ENCODE measurements around the gene MBD3L2. TPM values are rescaled to one million over a fixed set of nuclear protein-coding genes. Genes with fewer than 3 reads are reported as not detected.

MBD3L2 gene
- total RNA-seq, 4 donors from 2014 or later: not detected

- Histone ChIP-seq H3K4me3 (no peak overlapping the region), H3K27ac (no peak overlapping the region), H3K27me3 (no peaks in the 10 kb centered on the region), H3K4me1 (no peaks in the 10 kb centered on the region), H3K9me3 (peaks cover 0 to 71% (median 14%) of the 10 kb centered on the region in 3 donors), H3K36me3 (peaks cover 31 to 100% of the 10 kb centered on the region in 2 donors)
- TF ChIP-seq POLR2AphosphoS5 (IDR thresholded peaks at IDR 0.05): no peak
- TF ChIP-seq POLR2A (IDR thresholded peaks at IDR 0.05): no peak
- TF ChIP-seq EP300 (IDR thresholded peaks at IDR 0.05): no peak
- no peak for TF ChIP-seq CTCF (IDR thresholded peaks at IDR 0.05)
- WGBS, 2 donors (ENCODE audit: low coverage in 1 of 2): 94 to 100% methylated on average over 2 of the region's 6 CpGs
- no peak for ATAC-seq
Observed at GRCh38 chr19:7076151-7076550, 27.0 kb downstream of the MBD3L2 start.

GRCh38 chr19:7078008-7078407 is 28.9 kb downstream of the MBD3L2 start:
- no peak overlapping the region for H3K27ac ChIP-seq
- peaks cover 7 to 90% (median 17%) of the 10 kb centered on the region in 3 donors for H3K9me3 ChIP-seq
- no peak for TF ChIP-seq CTCF (IDR thresholded peaks at IDR 0.05)
- no peak for TF ChIP-seq POLR2AphosphoS5 (IDR thresholded peaks at IDR 0.05)
- no peak for TF ChIP-seq EP300 (IDR thresholded peaks at IDR 0.05)
- TF ChIP-seq POLR2A (IDR thresholded peaks at IDR 0.05): no peak
- no peak overlapping the region for H3K4me3 ChIP-seq
- H3K36me3 ChIP-seq: peaks cover 49 to 100% of the 10 kb centered on the region in 2 donors
- H3K4me1 ChIP-seq: no peaks in the 10 kb centered on the region
- 87% methylated on average over 2 of the region's 2 CpGs; no CpG with 5 or more reads in 1 of the 2 donors for WGBS, 2 donors (ENCODE audit: low coverage in 1 of 2)
- H3K27me3 ChIP-seq: no peaks in the 10 kb centered on the region
- ATAC-seq: no peak

GRCh38 chr19:7083076-7083956 is 34.2 kb downstream of the MBD3L2 start:
- Histone ChIP-seq H3K9me3 (peaks cover 19 to 100% (median 26%) of the 10 kb centered on the region in 3 donors), H3K4me1 (no peaks in the 10 kb centered on the region), H3K27ac (no peak overlapping the region), H3K4me3 (no peak overlapping the region), H3K36me3 (peaks cover 56 to 86% of the 10 kb centered on the region in 2 donors), H3K27me3 (no peaks in the 10 kb centered on the region)
- TF ChIP-seq POLR2AphosphoS5 (IDR thresholded peaks at IDR 0.05) (no peak), EP300 (IDR thresholded peaks at IDR 0.05) (no peak), POLR2A (IDR thresholded peaks at IDR 0.05) (no peak), CTCF (IDR thresholded peaks at IDR 0.05) (no peak)
- no peak for ATAC-seq
- WGBS, 2 donors (ENCODE audit: low coverage in 1 of 2): 94 to 96% methylated on average over 11 to 15 of the region's 15 CpGs

GRCh38 chr19:7088999-7089398 is 39.9 kb downstream of the MBD3L2 start:
- Histone ChIP-seq H3K27ac (no peak overlapping the region), H3K4me1 (no peaks in the 10 kb centered on the region), H3K36me3 (peaks cover 4 to 69% of the 10 kb centered on the region in 2 donors), H3K4me3 (no peak overlapping the region), H3K9me3 (peaks cover 2 to 96% (median 5%) of the 10 kb centered on the region in 3 donors), H3K27me3 (no peaks in the 10 kb centered on the region)
- WGBS, 2 donors (ENCODE audit: low coverage in 1 of 2): 86 to 97% methylated on average over 5 to 6 of the region's 6 CpGs
- no peak for ATAC-seq
- TF ChIP-seq EP300 (IDR thresholded peaks at IDR 0.05) (no peak), POLR2AphosphoS5 (IDR thresholded peaks at IDR 0.05) (no peak), CTCF (IDR thresholded peaks at IDR 0.05) (no peak), POLR2A (IDR thresholded peaks at IDR 0.05) (no peak)
